Measurements from ENCODE around the gene MRTFB. TPM values are rescaled to one million over a fixed set of nuclear protein-coding genes. Genes with fewer than 3 reads are reported as not detected.

Gene MRTFB
- total RNA-seq, 4 donors from 2014 or later: 12.7 to 20.4 (median 14.8) TPM

GRCh38 chr16:14238756-14239155 is 167.6 kb downstream of the MRTFB start:
- TF ChIP-seq, protein P1, sequence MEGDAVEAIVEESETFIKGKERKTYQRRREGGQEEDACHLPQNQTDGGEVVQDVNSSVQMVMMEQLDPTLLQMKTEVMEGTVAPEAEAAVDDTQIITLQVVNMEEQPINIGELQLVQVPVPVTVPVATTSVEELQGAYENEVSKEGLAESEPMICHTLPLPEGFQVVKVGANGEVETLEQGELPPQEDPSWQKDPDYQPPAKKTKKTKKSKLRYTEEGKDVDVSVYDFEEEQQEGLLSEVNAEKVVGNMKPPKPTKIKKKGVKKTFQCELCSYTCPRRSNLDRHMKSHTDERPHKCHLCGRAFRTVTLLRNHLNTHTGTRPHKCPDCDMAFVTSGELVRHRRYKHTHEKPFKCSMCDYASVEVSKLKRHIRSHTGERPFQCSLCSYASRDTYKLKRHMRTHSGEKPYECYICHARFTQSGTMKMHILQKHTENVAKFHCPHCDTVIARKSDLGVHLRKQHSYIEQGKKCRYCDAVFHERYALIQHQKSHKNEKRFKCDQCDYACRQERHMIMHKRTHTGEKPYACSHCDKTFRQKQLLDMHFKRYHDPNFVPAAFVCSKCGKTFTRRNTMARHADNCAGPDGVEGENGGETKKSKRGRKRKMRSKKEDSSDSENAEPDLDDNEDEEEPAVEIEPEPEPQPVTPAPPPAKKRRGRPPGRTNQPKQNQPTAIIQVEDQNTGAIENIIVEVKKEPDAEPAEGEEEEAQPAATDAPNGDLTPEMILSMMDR (IDR thresholded peaks at IDR 0.05 in 4 of 5, conservative IDR thresholded peaks at IDR 0.05 in 1 of 5): no peak
- no peaks in the 10 kb centered on the region for H3K9me3 ChIP-seq
- in situ Hi-C loops (cut with MboI; ENCODE audit: low sequenced_read_pairs in 4 of 4) (no loop called here), intact Hi-C loops (cut with DNase I; ENCODE audit: low total_unique reads) (no loop called here)
- ATAC-seq (no peak), DNase-seq (no peak)
- peaks cover 4 to 83% of the 10 kb centered on the region in 2 donors for H3K36me3 ChIP-seq
- H3K27me3 ChIP-seq: no peaks in the 10 kb centered on the region
- H3K4me1 ChIP-seq: no peaks in the 10 kb centered on the region
- H3K4me3 ChIP-seq: no peak overlapping the region
- no peak overlapping the region for H3K27ac ChIP-seq

- DNase-seq (no peak), ATAC-seq (no peak)
- no peaks in the 10 kb centered on the region for H3K4me1 ChIP-seq
- H3K9me3 ChIP-seq: no peaks in the 10 kb centered on the region
- TF ChIP-seq, protein P1 (IDR thresholded peaks at IDR 0.05 in 4 of 5, conservative IDR thresholded peaks at IDR 0.05 in 1 of 5): no peak
- no peak for TF ChIP-seq POLR2A (IDR thresholded peaks at IDR 0.05)
- no peaks in the 10 kb centered on the region for H3K27me3 ChIP-seq
- H3K36me3 ChIP-seq: peaks cover 4 to 80% of the 10 kb centered on the region in 2 donors
- in situ Hi-C loops (cut with MboI; ENCODE audit: low sequenced_read_pairs in 4 of 4): loop anchor here in 2 of 4 donors (10.0 kb wide), 1 partner anchor 295 kb away; no protein-coding TSS in a partner anchor
- intact Hi-C loops (cut with DNase I; ENCODE audit: low total_unique reads): no loop called here
- no peak overlapping the region for H3K4me3 ChIP-seq
- H3K27ac ChIP-seq: no peak overlapping the region
Measured at GRCh38 chr16:14239791-14240190, 168.7 kb downstream of the MRTFB start.

DNA sequence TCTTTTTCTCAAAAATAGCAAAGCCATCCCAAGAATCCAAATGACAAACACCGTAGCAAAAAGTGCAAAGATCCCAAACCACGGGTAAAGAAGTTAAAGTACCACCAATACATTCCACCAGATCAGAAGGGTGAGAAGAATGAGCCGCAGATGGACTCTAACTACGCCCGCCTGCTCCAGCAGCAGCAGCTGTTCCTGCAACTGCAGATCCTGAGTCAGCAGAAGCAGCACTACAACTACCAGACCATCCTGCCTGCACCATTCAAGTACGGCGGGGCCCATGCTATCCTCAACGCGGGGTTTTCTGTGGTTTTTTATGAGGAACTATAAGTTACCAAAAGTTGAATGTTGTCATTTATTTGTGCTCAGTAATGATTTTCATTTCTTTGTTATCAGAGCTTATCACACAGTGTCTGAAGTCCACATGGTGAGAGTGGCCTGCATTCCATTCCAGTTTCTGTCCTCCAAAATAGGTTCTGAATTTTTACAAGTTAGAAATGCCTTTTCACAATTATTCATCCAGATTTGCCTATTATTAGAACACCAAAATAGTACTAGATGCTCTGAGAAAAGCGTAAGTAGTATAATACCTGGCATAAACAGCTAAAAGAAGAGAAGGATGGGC is 169.2 kb downstream of the MRTFB start:
- ATAC-seq: peak in 1 of 2 donors; percentile 38
- DNase-seq: no peak
- peak overlapping the region in 1 of 4 donors; percentile 1 for H3K27ac ChIP-seq
- intact Hi-C loops (cut with DNase I; ENCODE audit: low total_unique reads) (no loop called here), in situ Hi-C loops (cut with MboI; ENCODE audit: low sequenced_read_pairs in 4 of 4) (loop anchor here in 2 of 4 donors (10.0 kb wide), 1 partner anchor 294 kb away; no protein-coding TSS in a partner anchor)
- peaks cover 4 to 77% of the 10 kb centered on the region in 2 donors for H3K36me3 ChIP-seq
- H3K4me3 ChIP-seq: no peak overlapping the region
- TF ChIP-seq, protein P1 (IDR thresholded peaks at IDR 0.05 in 4 of 5, conservative IDR thresholded peaks at IDR 0.05 in 1 of 5): no peak
- no peak for TF ChIP-seq POLR2A (IDR thresholded peaks at IDR 0.05)
- no peaks in the 10 kb centered on the region for H3K27me3 ChIP-seq
- no peaks in the 10 kb centered on the region for H3K4me1 ChIP-seq
- no peaks in the 10 kb centered on the region for H3K9me3 ChIP-seq

GRCh38 chr16:14240964-14241363 is 169.8 kb downstream of the MRTFB start:
- peaks cover 4 to 77% of the 10 kb centered on the region in 2 donors for H3K36me3 ChIP-seq

More at GRCh38 chr16:14240964-14241363, 169.8 kb downstream of the MRTFB start:
- Histone ChIP-seq H3K9me3 (no peaks in the 10 kb centered on the region), H3K27me3 (no peaks in the 10 kb centered on the region), H3K4me1 (no peaks in the 10 kb centered on the region), H3K4me3 (no peak overlapping the region), H3K27ac (peak overlapping the region in 1 of 4 donors; percentile 1)
- intact Hi-C loops (cut with DNase I; ENCODE audit: low total_unique reads) (no loop called here), in situ Hi-C loops (cut with MboI; ENCODE audit: low sequenced_read_pairs in 4 of 4) (loop anchor here in 2 of 4 donors (10.0 kb wide), 1 partner anchor 294 kb away; no protein-coding TSS in a partner anchor)
- TF ChIP-seq, protein P1 (IDR thresholded peaks at IDR 0.05 in 4 of 5, conservative IDR thresholded peaks at IDR 0.05 in 1 of 5): no peak
- no peak for TF ChIP-seq POLR2A (IDR thresholded peaks at IDR 0.05)
- DNase-seq: no peak
- no peak for ATAC-seq

All from gastrocnemius medialis (tissue), 4 donors.